Activated CD4-positive, alpha-beta memory T cell treated with anti-CD3 and anti-CD28 coated beads, Interleukin-2, amount 10 ng/mL, durations not matched to agents 7 days and 5 days (primary cell): Measurements from ENCODE around the gene RNF39. TPM values are rescaled to one million over a fixed set of nuclear protein-coding genes. Genes with fewer than 3 reads are reported as not detected.

Experiments used
- CTCF ChIA-PET: fragments of 350-600 bp; sonication (Branson Sonifier 250); formaldehyde crosslinking; loops from one replicate; lab custom pipeline; 2021; ENCODE audit warnings: antibody characterized with exemption, inconsistent platforms; lab: Charles Lee
- POLR2A ChIA-PET: fragments of 350-600 bp; sonication (Branson Sonifier 250); formaldehyde crosslinking; loops from one replicate; lab custom pipeline; 2021; ENCODE audit warnings: antibody characterized with exemption; lab: Charles Lee
- DNase-seq: peaks from one replicate; pipeline ENCODE4 v3.0.0-alpha.2; 2020
- H3K27ac Mint-ChIP-seq: one replicate; pipeline ENCODE4 v1.8.0; 2021; ENCODE audit warnings: mild to moderate bottlenecking, mixed read lengths
- H3K27me3 Mint-ChIP-seq: one replicate; pipeline ENCODE4 v1.8.0; 2021; ENCODE audit warnings: mixed read lengths
- H3K36me3 Mint-ChIP-seq: one replicate; pipeline ENCODE4 v1.8.0; 2021; ENCODE audit warnings: low read depth, mixed read lengths
- H3K4me1 Mint-ChIP-seq: one replicate; pipeline ENCODE4 v1.8.0; 2021; ENCODE audit warnings: mixed read lengths
- H3K4me3 Mint-ChIP-seq: one replicate; pipeline ENCODE4 v1.8.0; 2021; ENCODE audit warnings: mild to moderate bottlenecking, mixed read lengths
- H3K9me3 Mint-ChIP-seq: one replicate; pipeline ENCODE4 v1.8.0; 2021; ENCODE audit warnings: mixed read lengths
- total RNA-seq, 2 experiments: library from RNA; stranded (reverse); gene quantifications; one replicate each; pipeline ENCODE4 v1.2.3, GENCODE V29; 2021

The RNF39 gene
- total RNA-seq, 2 experiments from 2014 or later: not detected

- H3K27me3 Mint-ChIP-seq: peaks cover 61% of the 10 kb centered on the region
- no peaks in the 10 kb centered on the region for H3K36me3 Mint-ChIP-seq
- H3K4me3 Mint-ChIP-seq: peak overlapping the region; percentile 75
- peaks cover 42% of the 10 kb centered on the region for H3K4me1 Mint-ChIP-seq
- H3K27ac Mint-ChIP-seq: peak overlapping the region; percentile 16
- no peaks in the 10 kb centered on the region for H3K9me3 Mint-ChIP-seq
- DNase-seq: peak; percentile 87
- POLR2A ChIA-PET: interaction anchor here (0.9 to 3.6 kb wide), 8 partner anchors 26 to 255 kb away, joined by 3 to 27 read pairs (median 4); partner anchors contain the start of genes POLR1H and PPP1R11
- CTCF ChIA-PET: interaction anchor here (0.5 to 6.3 kb wide), 25 partner anchors 9 to 449 kb away, joined by 3 to 186 read pairs (median 6); partner anchors contain the start of genes POLR1H and PPP1R11
Measured at GRCh38 chr6:30102970-30103871, 27.7 kb upstream of the RNF39 start.

GRCh38 chr6:30102414-30102969 lies 26.9 kb upstream of the RNF39 start:
- peaks cover 43% of the 10 kb centered on the region for H3K4me1 Mint-ChIP-seq
- ChIA-PET POLR2A (interaction anchor here (0.9 to 3.6 kb wide), 8 partner anchors 27 to 255 kb away, joined by 4 to 27 read pairs (median 4); partner anchors contain the start of genes POLR1H and PPP1R11), CTCF (interaction anchor here (0.8 to 6.3 kb wide), 27 partner anchors 8 to 449 kb away, joined by 3 to 186 read pairs (median 6); partner anchors contain the start of genes POLR1H, PPP1R11, TRIM15 and TRIM26)
- no peaks in the 10 kb centered on the region for H3K9me3 Mint-ChIP-seq
- H3K4me3 Mint-ChIP-seq: peak overlapping the region; percentile 75
- H3K27ac Mint-ChIP-seq: peak overlapping the region; percentile 16
- H3K36me3 Mint-ChIP-seq: no peaks in the 10 kb centered on the region
- no peak for DNase-seq
- H3K27me3 Mint-ChIP-seq: peaks cover 61% of the 10 kb centered on the region

DNA sequence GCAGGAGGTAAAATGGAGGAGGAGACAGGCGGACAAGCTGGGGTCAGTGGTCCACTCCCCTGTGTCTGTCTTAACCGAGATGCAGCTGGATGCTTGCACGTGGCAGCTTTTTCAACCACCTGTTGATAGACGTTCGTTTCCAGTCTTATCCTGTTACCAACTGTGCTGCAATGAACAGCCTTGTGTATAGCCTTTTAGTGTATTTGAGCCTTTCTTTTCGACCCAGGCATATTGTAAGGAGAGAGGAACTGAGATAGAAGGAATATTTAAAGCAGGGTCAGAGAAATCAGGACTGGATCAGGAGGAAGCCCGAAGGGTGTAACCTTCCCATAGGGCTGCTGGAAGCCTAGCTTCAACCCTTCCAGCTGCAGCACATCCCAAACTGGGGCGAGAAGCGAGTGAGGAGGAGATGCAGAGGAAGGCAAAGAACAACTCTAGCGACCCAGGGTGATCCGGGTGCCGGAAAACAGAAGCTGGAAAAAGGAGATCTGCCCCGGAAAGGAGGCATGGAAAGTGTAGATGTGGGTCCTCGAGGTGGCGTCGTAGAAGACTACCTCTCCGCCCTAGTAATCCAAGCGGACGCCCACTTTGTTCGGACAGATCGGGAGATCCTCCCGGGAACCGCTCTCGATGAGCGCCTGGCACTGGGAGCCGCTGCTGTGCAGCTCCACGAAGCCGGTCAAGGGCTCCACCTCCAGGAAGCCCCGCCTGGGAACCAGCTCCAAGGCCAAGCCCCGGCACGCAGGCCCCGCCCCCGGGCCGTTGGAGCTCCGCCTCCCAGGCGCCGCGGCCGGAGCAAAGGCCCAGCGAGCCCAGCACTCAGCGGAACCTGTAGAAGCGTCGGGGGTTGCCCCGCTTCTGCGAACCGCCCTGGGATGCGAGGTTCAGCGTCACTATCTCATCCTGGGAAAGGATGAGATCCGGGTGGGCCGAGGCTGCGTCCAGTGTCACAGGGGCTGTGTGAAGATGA lies 26.2 kb upstream of the RNF39 start:
- peaks cover 43% of the 10 kb centered on the region for H3K4me1 Mint-ChIP-seq
- peaks cover 69% of the 10 kb centered on the region for H3K27me3 Mint-ChIP-seq
- DNase-seq: peak; percentile 72
- POLR2A ChIA-PET: interaction anchor here (0.9 to 3.6 kb wide), 7 partner anchors 28 to 224 kb away, joined by 3 to 27 read pairs (median 5); partner anchors contain the start of genes POLR1H and PPP1R11
- no peaks in the 10 kb centered on the region for H3K36me3 Mint-ChIP-seq
- H3K27ac Mint-ChIP-seq: no peak overlapping the region
- H3K4me3 Mint-ChIP-seq: peak overlapping the region; percentile 55
- CTCF ChIA-PET: interaction anchor here (0.6 to 6.3 kb wide), 20 partner anchors 8 to 448 kb away, joined by 3 to 186 read pairs (median 4); partner anchors contain the start of genes POLR1H, PPP1R11, TRIM15 and TRIM26
- H3K9me3 Mint-ChIP-seq: no peaks in the 10 kb centered on the region

DNA sequence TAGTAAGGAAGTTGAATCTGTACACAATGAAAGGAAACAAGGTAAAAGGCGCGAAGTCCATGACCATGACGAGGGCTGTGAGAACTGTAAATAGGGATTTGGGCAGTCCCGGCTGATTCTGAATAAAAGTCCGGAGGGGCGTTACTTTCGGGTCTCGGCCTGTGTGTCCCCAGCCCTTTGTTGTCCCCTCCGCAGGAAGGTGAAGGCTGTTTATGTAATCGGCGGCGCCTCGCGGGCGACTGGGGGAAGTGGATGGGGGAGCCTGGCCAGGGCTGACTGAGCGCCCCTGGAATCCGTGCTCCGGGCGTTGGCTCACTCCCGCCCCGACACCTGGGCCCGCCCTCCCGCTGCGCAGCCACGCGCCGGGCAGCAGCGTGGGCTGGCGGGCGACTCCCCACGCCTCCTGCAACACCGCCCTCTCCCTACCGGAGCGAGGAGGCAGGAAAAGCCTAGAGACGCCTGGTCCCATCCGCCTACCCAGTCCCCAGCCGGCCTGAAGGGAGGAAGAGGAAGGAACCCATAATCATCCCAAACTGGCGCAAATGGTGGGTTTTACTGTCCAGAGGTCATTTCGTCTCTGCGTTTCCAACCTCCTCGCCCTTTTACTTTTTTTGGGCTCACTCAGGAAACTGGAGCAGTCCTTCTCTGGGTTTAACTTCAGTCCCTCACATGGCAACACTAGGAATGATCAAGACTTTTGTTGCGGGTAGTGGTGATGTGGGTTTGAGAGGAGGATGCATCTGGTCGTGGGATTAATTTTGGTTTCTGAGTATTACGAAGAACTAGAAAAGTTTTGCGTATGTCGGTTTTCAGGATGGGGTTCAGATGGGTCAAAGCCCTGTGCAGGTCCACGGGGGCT lies 25.2 kb upstream of the RNF39 start:
- peaks cover 75% of the 10 kb centered on the region for H3K27me3 Mint-ChIP-seq
- H3K9me3 Mint-ChIP-seq: no peaks in the 10 kb centered on the region
- peak overlapping the region; percentile 55 for H3K4me3 Mint-ChIP-seq
- CTCF ChIA-PET: interaction anchor here (1.0 to 6.3 kb wide), 7 partner anchors 21 to 86 kb away, joined by 3 to 186 read pairs (median 6); partner anchors contain the start of gene PPP1R11
- peaks cover 43% of the 10 kb centered on the region for H3K4me1 Mint-ChIP-seq
- DNase-seq: peak; percentile 21
- no peak overlapping the region for H3K27ac Mint-ChIP-seq
- POLR2A ChIA-PET: interaction anchor here (0.9 to 3.6 kb wide), 5 partner anchors 32 to 225 kb away, joined by 3 to 27 read pairs (median 5); partner anchors contain the start of genes POLR1H and PPP1R11
- H3K36me3 Mint-ChIP-seq: no peaks in the 10 kb centered on the region

DNA sequence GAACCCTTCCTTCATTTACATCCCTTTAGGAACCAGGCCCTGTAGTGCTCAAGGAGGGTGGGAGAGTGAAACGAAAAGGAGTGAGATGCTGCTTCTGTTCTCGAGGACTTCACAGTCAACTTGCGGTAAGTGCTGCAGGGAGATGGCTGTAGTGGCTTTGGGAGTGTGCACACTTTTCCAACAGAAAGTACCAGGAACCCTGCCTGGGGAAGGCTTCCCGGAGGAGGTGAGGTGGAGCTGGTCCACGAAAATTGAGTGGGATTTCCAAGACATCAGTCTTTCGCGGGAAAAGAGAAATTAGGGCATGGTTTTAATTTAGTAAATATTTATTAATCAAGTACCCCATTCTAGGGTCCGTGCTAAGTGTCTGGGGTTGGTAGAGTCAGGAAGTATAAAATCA lies 24.6 kb upstream of the RNF39 start:
- peaks cover 43% of the 10 kb centered on the region for H3K4me1 Mint-ChIP-seq

GRCh38 chr6:30097902-30098768 lies 22.6 kb upstream of the RNF39 start:
- ChIA-PET POLR2A (interaction anchor here (0.7 kb wide), 1 partner anchor 700 kb away, joined by 3 read pairs; no protein-coding TSS in a partner anchor), CTCF (no interaction called here)
- no peaks in the 10 kb centered on the region for H3K36me3 Mint-ChIP-seq
- H3K4me3 Mint-ChIP-seq: no peak overlapping the region
- H3K9me3 Mint-ChIP-seq: no peaks in the 10 kb centered on the region
- H3K27me3 Mint-ChIP-seq: peaks cover 80% of the 10 kb centered on the region
- DNase-seq: no peak
- H3K4me1 Mint-ChIP-seq: peaks cover 37% of the 10 kb centered on the region
- H3K27ac Mint-ChIP-seq: no peak overlapping the region

More for the DNA sequence above, 24.6 kb upstream of the RNF39 start:
- DNase-seq: no peak
- Mint-ChIP-seq H3K4me3 (no peak overlapping the region), H3K27ac (no peak overlapping the region), H3K9me3 (no peaks in the 10 kb centered on the region), H3K36me3 (no peaks in the 10 kb centered on the region), H3K27me3 (peaks cover 81% of the 10 kb centered on the region)
- ChIA-PET POLR2A (no interaction called here), CTCF (no interaction called here)

- CTCF ChIA-PET: interaction anchor here (2.2 kb wide), 1 partner anchor 35 kb away, joined by 9 read pairs; no protein-coding TSS in a partner anchor
- H3K4me1 Mint-ChIP-seq: peaks cover 26% of the 10 kb centered on the region
- H3K27ac Mint-ChIP-seq: no peak overlapping the region
- H3K36me3 Mint-ChIP-seq: no peaks in the 10 kb centered on the region
- POLR2A ChIA-PET: interaction anchor here (1.3 kb wide), 1 partner anchor 19 kb away, joined by 3 read pairs; no protein-coding TSS in a partner anchor
- no peak overlapping the region for H3K4me3 Mint-ChIP-seq
- no peaks in the 10 kb centered on the region for H3K9me3 Mint-ChIP-seq
- peaks cover 87% of the 10 kb centered on the region for H3K27me3 Mint-ChIP-seq
- DNase-seq: no peak
Measured at GRCh38 chr6:30096829-30097228, 21.3 kb upstream of the RNF39 start.

GRCh38 chr6:30093951-30094661 lies 18.5 kb upstream of the RNF39 start:
- H3K27me3 Mint-ChIP-seq: peaks cover 83% of the 10 kb centered on the region
- H3K9me3 Mint-ChIP-seq: no peaks in the 10 kb centered on the region
- no peak for DNase-seq
- no peak overlapping the region for H3K4me3 Mint-ChIP-seq
- CTCF ChIA-PET: interaction anchor here (1.0 to 2.5 kb wide), 2 partner anchors 9 to 11 kb away, joined by 3 to 15 read pairs; no protein-coding TSS in a partner anchor
- H3K4me1 Mint-ChIP-seq: peaks cover 7% of the 10 kb centered on the region
- H3K27ac Mint-ChIP-seq: no peak overlapping the region
- no peaks in the 10 kb centered on the region for H3K36me3 Mint-ChIP-seq
- POLR2A ChIA-PET: interaction anchor here (0.6 kb wide), 1 partner anchor 10 kb away, joined by 3 read pairs; no protein-coding TSS in a partner anchor

DNA sequence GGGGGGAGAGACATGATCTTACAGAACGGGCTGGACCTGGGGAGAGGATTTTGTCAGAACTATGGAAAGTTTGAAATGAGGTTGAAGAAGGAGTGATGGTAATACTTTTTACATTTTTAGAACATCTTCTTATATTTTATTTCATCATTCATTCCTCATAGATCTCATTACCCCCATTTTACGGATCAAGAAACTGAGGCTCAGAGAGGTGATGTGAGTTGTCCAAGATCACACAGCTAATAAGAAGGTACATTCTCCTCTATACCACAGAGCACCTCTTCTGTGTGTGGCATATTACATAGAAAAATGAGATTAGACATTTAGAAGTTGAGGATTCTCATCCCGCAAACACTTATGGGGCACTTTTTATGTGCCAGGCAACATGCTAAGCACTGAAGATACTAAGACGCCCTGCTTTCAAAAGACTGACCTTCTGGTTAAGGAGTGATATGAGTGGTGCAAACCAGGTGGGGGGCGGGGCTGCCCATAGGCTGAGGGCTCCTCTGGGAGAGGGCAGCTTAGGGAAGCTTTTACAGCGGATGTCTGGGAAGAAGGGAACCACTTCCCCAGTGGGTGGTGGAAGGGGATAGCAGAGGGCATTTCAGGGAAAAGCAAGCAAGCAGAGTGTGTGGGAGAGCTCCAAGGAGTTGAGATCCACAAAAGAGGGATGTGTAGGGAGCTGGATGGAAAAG lies 17.4 kb upstream of the RNF39 start:
- peaks cover 3% of the 10 kb centered on the region for H3K4me1 Mint-ChIP-seq
- no peaks in the 10 kb centered on the region for H3K9me3 Mint-ChIP-seq
- DNase-seq: no peak
- H3K36me3 Mint-ChIP-seq: no peaks in the 10 kb centered on the region
- CTCF ChIA-PET: interaction anchor here (1.0 to 2.5 kb wide), 3 partner anchors 9 to 12 kb away, joined by 3 to 15 read pairs (median 5); no protein-coding TSS in a partner anchor
- peaks cover 79% of the 10 kb centered on the region for H3K27me3 Mint-ChIP-seq
- no peak overlapping the region for H3K27ac Mint-ChIP-seq
- POLR2A ChIA-PET: no interaction called here
- H3K4me3 Mint-ChIP-seq: no peak overlapping the region
